Non-pigmented ciliary epithelial cell (primary cell): Measurements from ENCODE around the gene RNF126.
"Not testable (repeated sequence)": the region's sequence is repeated elsewhere in the genome, so short reads cannot be mapped to it uniquely, and the experiment has no call there.

Experiments
- DNase-seq: peaks from one replicate; pipeline ENCODE4 v3.0.0-alpha.2; 2010; ENCODE audit warnings: low read depth

The RNF126 gene

GRCh38 chr19:662962-663681, at the start of gene RNF126:
TSS of gene RNF126 (minus strand) at chr19:663214. CDS start at chr19:663121, 93 bp downstream.
- DNase-seq = no peak

DNA sequence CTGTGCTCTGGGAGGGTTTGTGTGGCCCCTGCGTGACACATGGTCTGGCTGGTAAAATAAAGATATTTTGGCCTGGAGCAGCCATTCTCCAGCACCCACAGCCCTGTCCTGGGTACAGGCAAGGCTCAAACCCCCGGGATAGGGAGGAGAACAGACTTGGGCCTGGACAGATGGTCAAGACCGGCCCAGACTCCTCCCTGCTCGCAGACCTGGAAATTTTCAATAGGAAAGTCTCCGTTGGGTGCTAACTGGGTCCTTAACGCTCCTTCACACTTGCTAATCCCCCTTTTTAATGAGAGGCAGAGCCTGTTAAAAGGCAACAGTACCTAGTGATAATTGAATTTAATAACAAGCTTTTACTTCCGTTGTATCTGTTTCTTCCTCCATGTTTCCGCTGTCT, 48.2 kb upstream of the RNF126 start:
- no peak for DNase-seq

GRCh38 chr19:710767-711166, 47.8 kb upstream of the RNF126 start:
- no peak for DNase-seq

GRCh38 chr19:709965-710571, 47.1 kb upstream of the RNF126 start:
- DNase-seq = no peak

DNA sequence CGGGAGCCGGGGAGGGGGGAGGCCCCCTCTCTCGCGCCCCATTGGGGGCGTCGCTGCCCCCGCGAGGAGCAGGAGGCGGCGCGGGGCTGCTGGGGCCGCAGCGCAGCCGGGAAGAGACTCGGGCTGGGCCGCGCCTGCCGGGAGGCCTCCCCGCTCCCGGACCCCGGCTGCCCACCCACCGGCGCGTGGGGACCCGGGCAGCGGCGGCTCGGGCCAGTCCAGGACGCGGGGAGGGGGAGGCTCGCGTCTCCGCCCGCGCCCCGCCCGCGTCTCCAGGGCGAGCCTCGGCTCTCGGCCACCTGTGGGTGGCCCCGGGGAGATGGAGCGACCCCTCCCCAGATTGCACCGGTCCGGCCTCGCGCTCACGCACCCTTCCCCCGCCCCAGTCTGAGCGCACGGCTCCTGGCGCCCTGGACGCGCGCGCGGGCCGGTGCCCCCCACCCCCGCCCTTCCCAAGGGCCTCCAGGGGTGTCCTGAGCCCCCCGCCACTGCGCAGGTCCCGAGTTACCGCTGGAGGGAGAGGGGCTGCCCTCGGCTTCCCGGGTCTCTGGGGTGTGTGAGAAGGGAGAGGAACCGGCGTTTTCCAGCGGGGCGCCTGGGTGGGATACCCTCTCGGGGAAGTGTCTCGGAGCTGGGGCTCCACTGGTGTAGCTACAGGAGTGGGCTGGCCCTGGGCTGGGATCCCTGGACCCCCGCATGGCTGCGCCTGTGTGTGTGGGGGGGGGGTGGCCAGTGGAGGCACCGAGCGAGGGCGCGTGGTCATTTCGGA, 46.4 kb upstream of the RNF126 start:
- DNase-seq = no peak

DNA sequence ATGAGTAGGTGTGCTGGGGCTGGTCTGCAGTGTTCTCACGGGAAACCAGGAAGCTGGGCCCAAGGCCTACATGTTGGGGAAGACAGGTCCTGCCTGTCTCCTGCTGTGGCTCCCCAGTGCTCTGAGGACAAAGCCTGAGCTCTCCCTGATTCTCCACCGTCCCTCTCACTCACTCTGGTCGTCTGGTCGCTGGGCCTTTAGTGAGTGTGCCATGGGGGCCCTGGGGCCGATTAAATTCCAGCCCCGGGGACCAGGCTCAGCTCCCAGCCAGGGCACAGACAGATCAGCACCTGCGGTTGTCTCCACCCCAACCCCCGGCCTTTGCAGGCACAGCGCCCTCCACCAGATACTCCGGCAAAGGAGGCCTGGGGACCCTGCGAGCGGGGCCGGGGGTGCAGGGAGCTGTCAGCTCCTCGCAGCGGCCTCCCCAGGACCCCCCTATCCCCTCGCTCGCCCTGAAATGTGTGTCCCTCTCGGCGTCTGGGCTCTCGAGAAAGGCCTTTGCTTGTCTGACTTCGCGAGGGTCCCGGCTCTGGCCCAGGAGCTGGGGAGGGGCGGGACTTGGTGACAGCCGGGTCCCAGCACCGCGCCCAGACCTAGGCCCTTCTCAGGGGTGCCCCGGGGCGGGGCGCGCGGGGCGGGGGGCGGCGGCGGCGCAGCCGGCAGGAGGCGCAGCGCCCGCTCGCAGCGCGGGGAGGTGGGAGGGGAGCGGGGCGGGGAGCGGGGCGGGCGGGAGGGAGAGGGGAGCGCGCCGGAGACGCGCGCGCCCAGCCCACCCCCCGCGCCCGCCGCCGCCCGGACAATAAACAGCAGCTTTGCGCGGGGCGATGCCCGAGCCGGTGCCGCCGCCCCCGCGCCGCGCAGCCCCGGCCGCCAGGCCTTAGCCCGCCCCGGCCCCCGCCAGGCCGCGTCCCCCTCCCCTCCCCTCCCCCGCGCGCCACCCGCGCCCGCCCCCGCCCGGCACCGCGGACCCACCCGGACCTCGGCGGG, 45.4 kb upstream of the RNF126 start, which contains the start of gene PALM:
Gene PALM (plus strand): TSS at position 782 of the 990 bp plus-strand sequence. CDS start 212 bp downstream, outside the sequence.
- no peak for DNase-seq

GRCh38 chr19:704447-704741, 41.4 kb upstream of the RNF126 start:
- DNase-seq = no peak

- no peak for DNase-seq
These were observed 40.8 kb upstream of the RNF126 start for GRCh38 chr19:703651-704446.

GRCh38 chr19:703329-703650, 40.3 kb upstream of the RNF126 start:
- no peak for DNase-seq

GRCh38 chr19:702847-703246, 39.8 kb upstream of the RNF126 start:
- not testable (repeated sequence) for DNase-seq

DNA sequence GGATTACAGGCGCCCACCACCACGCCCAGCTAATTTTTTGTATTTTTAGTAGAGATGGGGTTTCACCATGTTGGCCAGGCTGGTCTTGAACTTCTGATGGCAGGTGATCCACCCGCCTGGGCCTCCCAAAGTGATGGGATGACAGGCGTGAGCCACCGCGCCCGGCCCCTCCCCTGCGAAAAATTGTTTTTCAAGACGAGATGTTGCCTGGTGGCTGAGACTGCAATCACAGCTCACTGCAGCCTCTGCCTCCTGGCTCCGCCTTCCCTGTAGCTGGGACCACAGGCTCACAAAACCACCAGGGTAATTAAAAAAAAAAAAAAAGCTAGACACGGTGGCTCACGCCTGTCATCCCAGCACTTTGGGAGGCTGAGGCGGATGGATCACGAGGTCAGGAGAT, 36.9 kb upstream of the RNF126 start:
- not testable (repeated sequence) for DNase-seq

GRCh38 chr19:698529-698928, 35.5 kb upstream of the RNF126 start:
- not testable (repeated sequence) for DNase-seq

- DNase-seq = no peak
These were observed 32.4 kb upstream of the RNF126 start, which contains the start of gene PRSS57 for GRCh38 chr19:695352-695949. TSS of gene PRSS57 (minus strand) at chr19:695452. CDS start at chr19:695430, 22 bp downstream.

- no peak for DNase-seq
These were observed 31.7 kb upstream of the RNF126 start for GRCh38 chr19:694481-695351.

DNA sequence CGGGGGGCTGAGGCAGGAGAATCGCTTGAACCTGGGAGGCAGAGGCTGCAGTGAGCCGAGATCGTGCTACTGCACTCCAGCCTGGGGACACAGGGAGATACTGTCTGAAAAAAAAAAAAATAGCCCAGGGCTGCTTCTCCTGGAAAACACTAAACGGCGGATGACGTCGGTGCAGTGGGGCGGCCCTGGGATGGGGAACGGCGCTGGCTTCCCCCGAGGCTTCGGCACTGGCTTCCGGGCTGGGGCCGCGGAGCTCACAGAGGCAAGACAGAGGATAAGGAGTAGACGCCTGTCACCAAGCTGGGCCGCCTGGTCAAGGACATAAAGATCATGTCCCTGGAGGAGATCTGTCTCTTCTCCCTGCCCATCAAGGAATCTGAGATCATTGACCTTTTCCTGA, 27.2 kb upstream of the RNF126 start:
- no peak for DNase-seq

DNA sequence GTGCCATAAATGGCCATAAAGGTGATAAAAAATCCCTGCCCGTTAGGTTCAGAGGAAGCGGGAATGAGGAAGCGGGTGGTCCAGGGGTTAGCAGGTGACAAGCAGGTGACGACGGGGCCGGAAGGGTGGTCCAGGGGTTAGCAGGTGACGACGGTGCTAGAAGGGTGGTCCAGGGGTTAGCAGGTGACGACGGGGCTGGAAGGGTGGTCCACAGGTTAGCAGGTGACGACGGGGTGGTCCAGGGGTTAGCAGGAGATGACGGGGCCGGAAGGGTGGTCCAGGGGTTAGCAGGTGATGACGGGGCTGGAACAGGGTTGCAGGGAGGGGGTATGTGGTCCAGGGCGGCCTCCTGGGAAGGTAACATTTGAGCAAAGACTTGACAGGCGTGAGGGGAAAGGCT, 26.0 kb upstream of the RNF126 start:
- no peak for DNase-seq

DNA sequence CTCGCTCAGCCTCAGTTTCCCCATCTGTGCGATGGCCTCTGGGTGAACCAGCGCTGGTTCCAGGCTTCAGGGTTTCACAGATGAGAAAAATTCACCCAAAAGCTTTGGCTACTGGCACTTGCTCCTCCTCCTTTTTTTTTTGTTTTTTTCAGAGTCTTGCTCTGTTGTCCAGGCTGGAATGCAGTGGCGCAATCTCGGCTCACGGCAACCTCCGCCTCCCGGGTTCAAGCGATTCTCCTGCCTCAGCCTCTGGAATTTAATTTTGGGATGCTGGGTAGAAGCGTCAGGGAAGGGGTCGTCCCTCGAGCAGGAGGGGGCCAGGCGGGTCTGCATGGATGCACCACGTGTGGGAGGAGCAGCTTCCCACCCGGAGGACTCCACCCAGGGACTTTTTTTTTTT, 25.2 kb upstream of the RNF126 start:
- DNase-seq = no peak

GRCh38 chr19:687569-688166, 24.7 kb upstream of the RNF126 start:
- no peak for DNase-seq

GRCh38 chr19:686589-687297, 23.7 kb upstream of the RNF126 start:
- DNase-seq = no peak
